Left hindlimb (tissue), 1 donor: ENCODE data around the gene MLLT10.

Experiments
- DNase-seq: peaks from one replicate; pipeline ENCODE4 v3.0.0-alpha.2; 2018

Gene MLLT10

DNA sequence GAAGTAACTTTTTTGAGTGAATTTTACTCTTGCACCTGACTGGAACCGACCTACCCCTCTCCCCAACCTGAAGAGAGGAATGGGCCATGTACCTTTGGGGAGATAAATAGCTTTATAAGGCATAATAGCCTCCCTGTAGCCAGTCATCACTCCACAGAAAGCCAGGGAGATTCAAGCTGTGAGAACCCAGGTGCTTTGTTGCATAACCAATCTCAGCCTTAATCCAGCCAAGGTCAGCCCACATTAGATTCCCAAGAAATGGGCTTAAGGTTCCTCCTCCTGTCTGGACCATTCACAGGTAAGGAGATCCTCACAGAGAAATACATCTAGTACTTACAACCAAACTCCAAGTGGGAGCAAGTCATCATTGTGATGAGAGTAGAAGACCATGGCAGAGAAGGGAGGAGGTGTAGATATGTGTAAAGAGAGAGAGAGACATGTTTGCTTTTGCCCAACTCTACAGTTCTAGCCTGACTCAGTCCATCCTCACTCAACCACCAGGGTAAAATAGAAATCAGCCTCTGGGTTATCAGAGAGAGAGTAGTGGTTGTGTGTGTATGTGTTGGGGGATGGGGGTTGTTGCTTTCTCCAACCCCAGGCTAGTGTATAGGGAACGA is 32.2 kb upstream of the MLLT10 start:
- DNase-seq, result no peak

DNA sequence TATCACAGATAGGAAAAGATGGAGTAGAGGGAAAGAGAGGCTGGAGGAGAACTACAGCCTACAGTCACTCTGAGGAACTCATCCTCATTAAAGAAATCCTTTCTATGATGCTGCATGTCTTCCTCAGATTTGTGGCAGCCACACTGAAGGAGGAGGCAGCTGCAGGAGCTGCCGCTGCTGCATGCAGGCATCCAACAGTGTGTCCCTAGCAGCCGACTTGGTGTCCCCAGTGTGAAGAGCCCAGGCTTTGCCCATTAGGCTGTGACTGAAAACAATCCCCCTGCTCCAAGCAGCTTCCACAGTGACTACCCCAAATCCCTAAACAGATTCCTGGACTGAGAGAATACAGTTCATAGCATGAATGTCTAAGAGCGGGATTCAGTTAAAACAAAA is 31.7 kb upstream of the MLLT10 start:
- DNase-seq, result no peak

DNA sequence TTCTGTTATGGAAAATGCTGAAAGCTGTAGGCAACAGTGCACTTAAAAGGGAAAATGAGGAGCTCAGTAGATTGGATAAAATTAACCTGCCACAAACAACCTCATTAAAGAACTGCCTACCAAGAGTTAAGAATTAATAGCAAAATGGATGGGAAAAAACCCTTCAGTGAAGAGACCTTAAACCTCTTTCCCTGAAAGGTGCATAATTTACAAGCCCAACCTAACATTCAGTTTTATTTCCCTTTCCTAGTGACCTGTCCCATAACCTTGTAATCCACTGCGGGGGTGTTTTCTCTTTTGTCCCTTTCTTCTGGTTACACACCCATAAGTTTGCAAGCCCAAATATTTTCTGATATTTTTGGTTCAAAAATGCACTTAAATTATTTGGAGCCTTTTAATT is 30.5 kb upstream of the MLLT10 start:
- DNase-seq, result no peak

DNA sequence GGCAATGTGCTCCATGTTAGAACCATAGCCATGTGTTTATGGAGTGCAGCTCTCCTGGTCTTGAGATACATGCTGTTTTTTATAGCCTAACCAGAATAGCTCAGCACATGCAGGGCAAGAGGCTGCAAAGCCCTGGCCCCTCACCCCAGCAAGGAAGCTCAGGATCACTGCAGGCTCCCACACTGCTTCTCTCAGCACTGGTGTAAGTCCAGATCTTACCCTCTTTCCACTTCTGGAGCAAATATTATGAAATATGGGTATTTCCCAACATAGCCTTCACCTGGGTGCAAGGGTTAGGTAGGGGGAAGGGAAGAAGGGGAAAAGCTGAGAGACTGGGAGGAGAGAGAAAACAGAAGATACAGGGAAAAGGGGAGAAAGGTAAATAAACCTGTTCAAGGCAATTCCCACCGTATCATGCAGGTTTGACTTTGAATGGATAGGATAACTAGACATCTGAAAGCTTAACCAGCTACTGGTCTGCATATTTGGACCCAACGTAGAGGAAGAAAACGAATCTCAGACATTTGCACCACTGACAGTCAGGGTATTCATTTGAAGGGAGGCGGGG is 28.2 kb upstream of the MLLT10 start:
- no peak for DNase-seq

DNA sequence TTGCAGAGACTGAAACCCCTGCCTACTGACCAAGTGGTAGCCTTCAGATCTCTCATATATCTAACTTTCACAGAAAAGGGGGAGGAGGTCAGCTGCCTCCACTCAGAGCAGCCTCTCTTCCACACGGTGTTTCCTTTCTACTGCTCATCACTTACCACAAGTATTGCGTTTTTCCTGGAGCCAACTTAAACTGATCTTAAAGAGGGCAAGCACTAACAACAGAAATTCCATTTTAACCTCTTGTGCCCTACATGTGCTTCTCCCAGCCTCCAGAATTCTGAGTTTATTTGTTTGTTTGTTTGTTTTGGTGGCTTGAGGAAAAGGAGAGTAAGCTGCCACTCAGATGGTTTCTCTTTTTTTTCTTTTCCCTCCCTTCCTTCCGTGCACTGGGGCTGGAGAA is 27.7 kb upstream of the MLLT10 start:
- DNase-seq, result no peak

DNA sequence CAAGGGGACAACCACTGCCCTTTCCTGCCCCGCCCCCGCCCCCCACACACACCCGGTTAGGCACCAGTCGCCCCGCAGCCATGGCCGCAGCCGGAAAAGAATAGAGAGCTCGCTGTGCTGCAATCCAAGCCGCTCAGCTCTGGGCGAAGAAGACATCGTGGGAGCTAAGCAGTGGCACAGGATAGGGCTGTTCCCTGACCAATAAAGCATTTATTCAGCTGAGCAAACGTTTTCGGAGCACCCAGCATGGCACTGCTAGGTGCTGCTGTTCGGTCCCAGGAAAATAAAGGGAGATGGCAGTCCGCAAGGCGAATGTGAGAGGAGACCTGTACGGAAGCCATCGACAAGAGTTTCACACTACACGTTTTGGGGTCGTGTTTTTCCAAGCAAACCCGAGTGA is 26.9 kb upstream of the MLLT10 start:
- DNase-seq, result no peak

DNA sequence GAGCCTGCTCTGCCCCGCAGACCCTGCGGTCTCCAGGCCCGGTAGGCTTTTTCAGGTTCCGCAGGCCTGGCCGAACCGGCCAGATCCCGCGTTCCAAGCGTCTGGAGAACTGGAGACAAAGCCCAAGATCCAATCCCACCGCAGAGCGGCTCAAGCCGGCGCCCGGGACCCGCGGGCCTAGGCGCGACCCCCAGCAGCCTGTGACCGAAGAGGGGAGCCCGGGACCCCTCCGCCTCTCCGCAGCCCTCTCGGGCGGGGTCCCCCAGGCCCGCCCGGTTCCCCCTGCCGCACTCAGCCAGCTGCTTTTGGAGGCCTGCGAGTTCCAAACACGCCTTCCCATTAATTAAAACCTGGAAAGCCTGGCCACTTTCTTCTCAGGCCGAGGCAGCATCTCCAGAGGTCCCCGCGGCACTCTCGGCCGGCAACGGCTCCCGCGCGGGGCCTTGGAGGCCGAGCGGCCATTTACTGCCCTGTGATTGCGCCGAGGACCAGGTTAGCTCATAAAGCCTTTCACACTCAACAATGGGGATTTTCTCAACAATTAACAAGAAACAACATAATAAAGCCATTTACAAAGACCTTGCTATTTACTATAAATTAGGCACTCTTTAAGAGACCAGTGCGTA is 25.2 kb upstream of the MLLT10 start:
- DNase-seq, result no peak

DNA sequence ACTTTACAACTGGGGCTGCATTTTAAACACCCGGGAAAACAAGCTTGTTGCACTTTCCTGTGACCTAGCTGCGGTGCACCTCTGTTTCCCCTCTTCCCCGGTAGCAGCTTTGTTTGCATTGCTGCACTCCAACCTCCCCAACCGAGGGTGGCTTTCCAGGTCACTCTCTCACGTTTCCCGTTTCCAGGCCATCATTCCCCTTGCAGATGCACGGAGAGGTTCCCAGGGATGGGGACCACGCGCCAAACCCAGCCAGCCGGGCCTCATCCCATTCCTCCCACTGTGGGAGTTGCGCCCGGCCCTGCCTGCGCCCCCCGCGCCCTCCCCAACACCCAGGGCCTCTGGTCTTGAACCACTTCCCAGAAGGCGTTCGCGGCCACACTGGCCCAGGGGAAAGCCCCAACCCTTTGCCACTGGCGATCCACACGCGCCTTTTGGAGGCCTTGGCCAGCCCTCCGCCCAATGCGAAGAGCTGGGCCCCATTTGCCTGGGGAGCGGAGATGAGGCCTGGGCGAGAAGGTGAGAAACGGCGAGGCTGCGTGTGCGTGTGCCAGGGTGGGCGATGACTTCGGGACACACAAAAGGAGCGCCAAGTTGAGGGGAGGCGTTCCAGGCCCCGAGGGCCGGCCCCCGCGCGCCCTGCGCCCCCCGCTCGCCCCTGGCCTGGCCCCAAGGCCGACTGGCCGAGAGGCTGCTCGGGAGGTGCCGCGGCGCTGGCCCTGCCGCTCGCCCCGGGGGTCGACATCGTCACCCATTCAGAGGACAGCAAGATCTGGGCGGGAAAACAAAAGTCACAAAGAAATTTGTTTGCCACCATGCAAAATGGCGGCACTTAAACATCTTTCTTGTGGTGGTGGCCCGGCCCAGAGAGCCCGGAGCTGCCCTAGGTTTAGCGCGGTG is 24.4 kb upstream of the MLLT10 start:
- peak; percentile 60 for DNase-seq

DNA sequence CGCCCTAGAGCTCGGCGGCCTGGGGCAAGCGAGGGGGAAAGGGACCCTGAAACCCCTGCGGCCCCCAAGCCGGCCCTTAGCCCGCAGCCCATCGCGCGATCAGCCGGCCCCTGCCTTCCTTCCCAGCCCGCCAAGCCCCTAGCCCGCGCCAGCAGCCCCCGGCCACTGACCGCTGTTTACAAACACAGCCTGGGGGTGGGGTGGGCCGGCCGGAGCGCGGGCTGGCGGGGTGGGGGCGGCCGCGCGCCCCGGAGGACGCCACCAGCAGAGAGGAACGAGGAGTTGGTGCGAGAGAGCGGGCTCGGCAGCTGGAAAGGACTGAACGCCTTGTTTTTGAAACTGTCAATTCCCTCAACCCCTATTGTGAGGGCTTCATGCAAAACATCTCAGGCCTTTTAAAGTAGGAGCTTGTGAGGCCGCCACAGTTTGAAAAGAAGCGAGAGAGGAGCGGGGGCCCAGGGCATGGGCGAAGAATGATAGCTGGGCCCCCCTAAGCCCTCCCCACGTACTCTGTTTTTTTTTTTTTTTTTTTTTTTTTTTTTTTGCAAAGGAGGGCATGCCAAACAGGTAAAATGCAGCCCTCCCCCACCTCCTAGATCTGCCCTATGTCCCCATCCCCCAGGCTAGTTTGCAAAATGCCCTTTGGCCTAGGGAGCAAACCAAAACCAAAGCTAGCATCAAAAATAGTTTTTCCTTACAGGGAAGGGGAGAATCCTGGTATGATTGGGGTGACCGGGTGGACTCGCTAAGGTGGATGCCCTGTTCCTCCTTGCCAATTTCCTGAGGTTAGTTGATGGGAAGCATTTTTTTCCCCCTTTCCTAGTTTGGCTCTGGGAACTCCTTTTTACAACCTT is 23.6 kb upstream of the MLLT10 start:
- DNase-seq, result peak; percentile 66

DNA sequence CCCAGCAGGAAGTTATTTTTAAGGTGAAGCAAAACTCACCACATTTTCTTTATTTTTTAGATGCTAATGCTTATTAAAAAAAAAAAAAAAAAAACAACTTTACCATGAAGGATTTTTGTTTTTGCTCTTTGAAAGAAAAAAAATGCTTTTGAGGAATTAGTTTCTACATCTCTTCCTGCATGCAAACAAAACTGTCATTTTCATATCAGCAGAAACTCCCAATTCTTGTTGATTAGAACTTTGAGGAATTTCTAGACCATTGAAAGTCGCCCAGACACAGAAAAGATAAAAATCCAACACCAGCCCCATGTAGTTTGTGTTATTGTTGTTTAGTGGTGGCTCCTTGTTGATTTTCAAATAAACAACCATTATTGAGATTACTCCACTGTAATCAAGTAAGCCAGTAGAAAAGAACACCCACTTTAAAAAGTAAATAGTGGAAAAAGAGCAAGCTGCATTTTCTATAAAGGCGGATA is 22.9 kb upstream of the MLLT10 start:
- no peak for DNase-seq

DNA sequence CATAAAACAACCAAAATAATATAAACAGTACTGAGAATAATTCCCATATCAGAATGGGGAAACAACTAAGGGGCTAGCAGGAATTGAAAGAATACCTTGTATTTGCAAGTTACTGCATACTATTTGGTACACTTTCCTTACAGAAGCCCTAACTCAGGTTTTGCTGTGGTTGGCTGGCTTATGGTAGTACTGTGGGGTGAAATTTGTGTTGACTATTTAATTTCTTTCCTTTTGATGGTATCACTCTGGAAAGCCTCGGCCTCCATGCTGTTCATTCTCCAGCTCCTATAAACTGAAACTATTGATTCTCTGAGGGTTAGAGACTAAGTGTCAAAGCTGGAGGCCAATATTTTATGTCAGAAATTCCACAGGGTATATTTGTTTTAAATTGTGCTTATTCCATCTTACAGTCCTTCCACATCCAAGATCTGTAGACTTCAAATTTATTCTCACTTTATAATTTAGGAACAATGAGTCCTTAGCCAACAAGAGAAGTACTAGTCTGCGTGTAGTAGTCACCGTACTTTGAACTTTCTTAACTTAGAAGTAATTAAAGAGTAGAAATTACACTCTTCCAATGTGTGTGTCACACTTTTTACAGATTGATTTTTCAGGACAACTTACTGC is 22.0 kb upstream of the MLLT10 start:
- no peak for DNase-seq

DNA sequence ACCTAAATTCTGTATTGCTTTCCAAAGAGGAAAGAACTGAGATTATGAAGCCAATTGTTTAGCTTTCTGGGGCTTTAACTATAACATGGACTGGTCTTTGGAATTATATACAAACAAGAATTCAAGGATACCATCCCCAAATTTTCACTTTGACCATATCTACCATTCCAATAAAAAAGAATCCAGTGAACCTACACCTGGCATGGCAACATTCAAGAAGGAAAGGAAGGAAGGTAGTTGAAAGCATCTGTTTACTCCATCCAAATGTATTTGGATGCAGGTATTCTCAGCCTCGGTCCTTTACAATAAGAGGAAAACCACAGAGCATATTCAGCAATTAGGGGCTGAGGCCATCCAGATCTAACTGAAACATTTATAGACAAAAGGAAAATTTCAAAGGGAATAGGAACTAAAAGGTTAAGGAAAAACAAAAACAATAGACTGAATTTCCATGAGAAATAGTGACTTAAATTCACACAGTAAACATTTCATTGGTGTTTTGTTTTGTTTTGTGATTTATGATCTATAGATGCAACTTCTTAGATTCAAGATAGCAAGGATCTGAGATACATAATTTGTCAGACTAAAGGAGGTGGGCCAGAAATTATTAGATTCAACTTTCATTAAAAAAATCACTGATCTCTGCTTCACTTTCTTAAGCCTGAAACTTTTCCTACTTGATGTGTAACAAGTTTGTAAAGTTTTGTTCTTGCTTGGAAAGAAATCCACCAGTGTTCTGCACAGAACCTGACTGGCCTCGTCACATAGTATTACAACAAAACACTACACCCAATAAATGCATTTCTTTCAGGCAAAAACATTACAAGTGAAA is 21.2 kb upstream of the MLLT10 start:
- DNase-seq, result no peak

DNA sequence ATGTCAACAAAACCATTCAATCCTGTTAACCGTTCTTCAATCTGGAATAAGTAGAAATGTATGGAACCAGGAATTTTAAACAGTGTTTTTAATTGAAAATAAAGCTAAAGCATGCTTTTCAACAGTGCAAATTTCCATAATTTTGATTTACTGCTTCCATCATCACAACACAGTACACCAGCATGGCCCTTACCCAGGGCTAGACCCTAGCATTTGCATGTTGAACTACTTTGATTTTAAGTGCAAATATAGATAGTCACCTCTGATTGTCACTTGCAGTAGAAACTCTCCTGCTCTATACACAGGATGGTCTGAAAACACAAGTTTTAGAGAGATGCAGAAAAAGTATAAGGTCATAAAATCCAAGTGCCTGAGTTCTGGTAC is 20.6 kb upstream of the MLLT10 start:
- DNase-seq, result no peak

DNA sequence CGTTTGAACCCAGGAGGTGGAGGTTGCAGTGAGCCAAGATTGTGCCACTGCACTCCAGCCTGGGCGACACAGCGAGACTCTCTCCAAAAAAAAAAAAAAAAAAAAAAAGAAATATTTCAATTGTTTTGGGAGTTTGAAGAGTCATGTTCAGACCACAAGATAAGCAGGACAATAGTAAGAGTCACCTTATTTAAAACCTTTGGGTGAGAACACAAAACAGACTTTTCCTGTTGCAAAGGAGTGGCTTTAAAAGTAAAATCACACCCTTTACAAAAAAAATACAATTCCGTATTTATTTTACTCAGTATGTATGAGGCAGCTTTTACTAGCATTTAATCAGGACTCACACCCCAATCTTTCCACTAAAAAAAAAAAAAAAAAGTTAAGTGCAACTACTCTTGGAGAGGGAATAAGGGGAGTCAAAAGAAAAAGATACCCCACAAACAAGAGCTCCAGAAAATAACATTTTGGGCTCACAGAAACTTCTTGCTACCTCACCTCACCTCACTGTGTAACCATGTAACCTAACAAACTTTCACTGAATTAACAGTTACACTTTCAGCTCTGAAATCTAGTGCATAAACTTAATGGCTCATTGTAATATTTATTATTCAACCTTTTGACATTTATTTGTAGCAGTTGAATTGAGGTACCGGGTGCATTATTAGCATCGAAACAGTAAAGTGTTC is 19.8 kb upstream of the MLLT10 start:
- DNase-seq, result no peak

DNA sequence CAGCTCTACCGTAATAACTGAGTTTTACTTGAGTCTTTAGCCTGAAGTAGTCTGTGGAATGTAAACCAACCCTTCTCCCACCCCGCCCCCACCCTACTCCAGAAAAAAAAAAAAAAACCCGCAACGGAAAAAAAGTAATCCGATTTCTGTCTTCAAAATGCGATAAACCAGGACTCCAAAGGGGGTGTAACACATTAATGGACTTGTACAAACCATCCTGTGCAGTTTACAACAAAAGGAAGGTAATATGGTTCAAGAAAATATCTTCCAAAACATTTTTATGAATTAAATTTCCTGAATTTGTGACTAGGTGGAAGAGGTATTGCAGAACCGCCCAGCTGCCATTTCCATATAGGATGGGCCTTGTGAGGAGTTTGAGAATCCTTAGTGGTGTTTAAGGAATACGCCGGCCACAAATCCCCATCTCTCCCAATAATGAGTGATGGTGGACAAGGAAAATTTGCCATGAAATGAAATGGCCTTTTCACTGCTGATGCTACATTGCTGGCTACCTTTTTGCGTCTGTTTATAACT is 19.1 kb upstream of the MLLT10 start:
- DNase-seq, result no peak

DNA sequence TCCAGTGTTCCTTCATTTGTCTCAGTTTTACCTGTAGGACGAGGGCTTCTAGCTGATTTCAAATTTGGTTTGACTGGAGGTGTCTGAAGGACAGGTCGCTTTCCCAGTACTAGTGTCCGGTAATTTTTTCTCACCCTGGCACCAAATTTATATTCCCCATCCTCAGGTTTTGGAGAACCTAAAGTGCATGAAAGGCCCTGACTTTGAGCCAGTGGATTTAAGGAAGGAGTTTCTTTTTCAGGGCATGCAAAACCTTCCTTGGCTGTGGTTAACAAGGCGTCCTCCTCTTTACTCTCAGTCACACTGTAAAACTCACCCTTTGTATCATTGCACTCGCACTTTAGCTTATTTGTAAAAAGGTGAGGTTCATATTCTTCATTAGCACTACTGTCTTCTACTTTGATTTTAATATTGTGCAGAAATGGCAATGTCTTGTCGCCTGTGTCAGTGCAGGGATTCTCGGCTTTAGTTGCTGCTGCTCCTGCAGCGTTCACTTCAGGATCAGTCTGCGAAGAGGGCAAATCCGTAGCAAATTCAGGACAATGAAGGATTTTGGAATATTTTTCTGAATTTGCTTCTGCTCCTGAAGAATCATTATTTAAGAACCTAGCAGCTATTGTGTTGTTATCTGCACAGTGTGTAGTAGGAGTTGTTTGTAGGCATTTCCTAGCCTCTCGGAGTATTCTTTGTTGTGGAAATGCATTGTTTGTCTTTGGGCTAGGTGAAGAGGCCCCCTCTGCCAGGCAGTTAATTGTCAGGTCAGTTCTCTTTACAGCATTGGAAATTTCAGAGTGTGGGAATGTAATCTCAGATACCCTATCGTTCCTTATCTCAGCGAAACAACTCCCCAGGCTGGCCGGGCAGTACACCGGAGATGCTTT is 18.4 kb upstream of the MLLT10 start:
- DNase-seq, result no peak

DNA sequence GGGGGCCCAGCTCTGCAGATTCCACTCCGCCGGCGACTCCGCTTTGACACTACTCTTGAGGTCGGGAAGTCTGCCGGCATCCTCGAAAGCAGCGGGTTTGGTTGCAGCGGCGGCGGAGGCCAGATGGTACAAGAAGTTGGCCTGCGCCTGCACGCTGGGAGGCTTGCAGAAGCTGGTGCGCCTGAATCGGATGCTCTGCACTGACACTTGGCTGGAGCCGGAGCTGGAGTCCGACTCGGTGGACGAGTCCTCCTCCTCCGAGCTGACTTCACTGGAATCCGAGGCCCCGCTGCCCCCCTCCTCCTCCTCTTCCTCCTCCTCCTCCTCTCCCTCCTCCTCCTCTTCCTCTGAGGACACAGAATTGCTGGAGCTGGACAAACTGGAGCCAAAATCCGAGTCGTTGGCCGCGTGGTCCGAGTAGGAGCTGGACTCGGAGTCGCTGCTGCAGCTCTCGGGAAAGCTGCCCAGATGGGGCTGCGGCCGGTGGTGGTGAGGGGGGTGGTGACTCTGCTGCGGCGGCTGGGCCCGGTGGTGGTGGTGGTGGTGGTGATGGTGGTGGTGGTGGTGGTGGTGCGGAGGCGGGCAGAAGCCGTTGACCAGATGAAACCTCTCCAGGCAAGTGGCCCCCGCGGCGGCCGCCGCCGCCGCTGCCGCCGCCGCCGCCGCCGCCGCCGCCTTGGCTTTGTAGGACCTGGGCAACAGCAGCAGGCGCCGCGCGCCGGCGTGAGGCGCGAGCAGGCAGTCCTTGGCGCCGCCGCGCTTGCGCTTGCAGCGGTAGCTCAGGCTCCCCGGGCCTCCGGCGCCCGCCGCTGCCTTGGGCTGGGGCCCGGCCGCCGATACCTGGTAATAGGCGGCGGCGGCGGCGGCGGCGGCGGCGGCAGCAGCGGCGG is 17.5 kb upstream of the MLLT10 start:
- peak; percentile 80 for DNase-seq
